C1 segment of cervical spinal cord (tissue), 14 donors: ENCODE data around the gene OLFM1.
A peak's percentile ranks its signal among the peaks of the same experiment; 100 is the strongest.

Experiments used
- DNase-seq, 14 donors: peaks; one replicate each; lab custom pipeline; 2025; lab: John Stamatoyannopoulos, UW

The OLFM1 gene

GRCh38 chr9:135087489-135087792 lies at the start of gene OLFM1:
Gene OLFM1, plus strand, starts transcription at chr9:135087668. Its CDS starts 322 bp downstream, at chr9:135087990.
- DNase-seq, result peak in 12 of 14 donors; percentile 18 to 86 (median 36)

DNA sequence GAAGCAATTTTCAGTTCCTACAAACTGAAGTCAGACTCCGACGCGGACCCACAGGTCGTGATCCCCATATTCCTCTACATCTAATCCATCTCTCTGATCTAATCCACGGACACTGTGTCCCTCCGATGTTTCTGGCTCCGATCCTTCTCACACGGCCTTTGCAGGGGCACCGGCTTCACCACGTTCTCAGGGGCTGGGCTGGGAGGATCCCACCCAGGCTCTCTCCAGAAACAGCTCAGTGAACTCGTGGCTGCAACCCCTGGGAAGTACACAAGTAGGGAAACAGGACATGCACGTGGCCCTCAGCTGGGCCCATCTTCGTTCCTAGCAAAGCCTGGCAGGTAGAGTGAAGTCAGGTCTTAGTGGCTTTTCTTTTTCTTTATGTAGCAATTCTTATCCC lies 49.1 kb upstream of the OLFM1 start:
- DNase-seq, result no peak

GRCh38 chr9:135038826-135039225 lies 48.6 kb upstream of the OLFM1 start:
- no peak for DNase-seq

DNA sequence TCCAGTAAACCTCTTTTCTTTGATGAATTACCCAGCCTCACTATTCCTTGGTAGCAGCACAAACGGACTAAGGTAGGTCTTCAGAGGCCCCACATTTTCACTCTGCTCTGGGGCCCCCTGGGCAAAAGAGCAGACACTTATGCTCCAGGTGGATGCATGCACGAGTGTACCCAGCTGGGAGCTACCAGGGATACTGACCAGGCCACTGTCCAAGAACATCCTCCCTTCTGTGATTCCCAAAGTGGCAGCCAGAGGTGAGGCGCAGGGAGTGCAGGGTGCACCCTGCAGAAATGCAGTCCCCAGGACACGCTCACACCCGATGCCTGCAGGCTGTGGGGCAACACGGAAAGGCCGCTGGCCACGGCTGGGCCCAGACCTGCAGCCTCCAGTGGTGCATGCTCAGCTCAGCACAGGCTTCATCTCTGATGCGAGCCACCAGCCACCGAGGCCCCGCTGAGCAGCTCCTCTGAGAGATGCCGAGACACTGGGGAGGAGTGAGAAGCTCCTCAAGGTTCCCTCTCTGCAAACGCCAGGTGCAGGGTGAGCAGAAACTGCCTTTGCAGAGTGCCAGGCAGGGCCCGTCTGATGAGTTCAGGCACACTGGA lies 48.1 kb upstream of the OLFM1 start:
- DNase-seq, result no peak

- DNase-seq, result no peak
These were observed 47.4 kb upstream of the OLFM1 start for GRCh38 chr9:135039916-135040645.

- DNase-seq, result no peak
These were observed 46.6 kb upstream of the OLFM1 start for GRCh38 chr9:135040892-135041291.

GRCh38 chr9:135043345-135043744 lies 44.1 kb upstream of the OLFM1 start:
- DNase-seq, result no peak

GRCh38 chr9:135045264-135045927 lies 42.1 kb upstream of the OLFM1 start:
- no peak for DNase-seq

DNA sequence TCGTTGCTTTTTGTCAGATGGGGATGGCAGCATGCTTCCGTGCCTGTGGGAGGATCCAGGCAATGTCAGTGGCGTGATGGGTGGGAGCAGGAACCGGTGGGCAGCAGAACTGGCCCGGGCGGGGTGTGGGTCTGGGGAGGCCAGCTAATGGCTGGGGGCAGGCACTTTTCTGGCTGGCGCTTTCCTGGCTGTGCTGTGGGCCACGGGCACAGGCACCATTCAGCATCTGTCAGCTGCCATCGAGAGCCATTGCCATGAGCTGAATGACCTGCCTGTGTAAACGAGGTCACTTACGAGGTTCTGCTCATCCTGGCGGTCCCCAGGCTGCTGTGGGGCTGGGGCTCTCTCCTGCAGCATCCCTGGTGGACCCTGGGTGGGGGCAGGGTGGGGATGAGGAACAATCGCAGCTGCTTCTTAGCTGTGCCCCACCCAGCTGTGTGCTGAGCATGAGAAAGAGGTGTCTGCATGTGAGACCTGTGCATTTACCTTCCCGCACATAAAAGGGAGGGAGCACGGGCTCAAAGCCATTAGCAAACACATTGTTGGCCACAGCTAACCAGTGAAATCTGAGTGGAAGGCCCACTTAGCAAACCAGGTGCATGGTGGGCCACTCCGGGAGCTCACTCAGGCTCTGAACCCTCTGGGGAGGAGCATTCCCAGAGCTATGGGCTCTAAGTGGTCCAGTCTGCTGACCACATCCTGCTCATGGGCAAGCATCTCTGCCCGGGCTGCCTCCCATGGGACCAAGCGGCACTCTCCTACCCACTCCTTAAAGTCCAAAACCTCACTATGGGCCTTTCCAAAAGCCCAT lies 41.3 kb upstream of the OLFM1 start:
- DNase-seq, result no peak

- DNase-seq, result no peak
These were observed 40.6 kb upstream of the OLFM1 start for GRCh38 chr9:135046739-135047350.

GRCh38 chr9:135047521-135047920 lies 39.9 kb upstream of the OLFM1 start:
- DNase-seq, result no peak

- no peak for DNase-seq
These were observed 39.3 kb upstream of the OLFM1 start for GRCh38 chr9:135048046-135048757.

DNA sequence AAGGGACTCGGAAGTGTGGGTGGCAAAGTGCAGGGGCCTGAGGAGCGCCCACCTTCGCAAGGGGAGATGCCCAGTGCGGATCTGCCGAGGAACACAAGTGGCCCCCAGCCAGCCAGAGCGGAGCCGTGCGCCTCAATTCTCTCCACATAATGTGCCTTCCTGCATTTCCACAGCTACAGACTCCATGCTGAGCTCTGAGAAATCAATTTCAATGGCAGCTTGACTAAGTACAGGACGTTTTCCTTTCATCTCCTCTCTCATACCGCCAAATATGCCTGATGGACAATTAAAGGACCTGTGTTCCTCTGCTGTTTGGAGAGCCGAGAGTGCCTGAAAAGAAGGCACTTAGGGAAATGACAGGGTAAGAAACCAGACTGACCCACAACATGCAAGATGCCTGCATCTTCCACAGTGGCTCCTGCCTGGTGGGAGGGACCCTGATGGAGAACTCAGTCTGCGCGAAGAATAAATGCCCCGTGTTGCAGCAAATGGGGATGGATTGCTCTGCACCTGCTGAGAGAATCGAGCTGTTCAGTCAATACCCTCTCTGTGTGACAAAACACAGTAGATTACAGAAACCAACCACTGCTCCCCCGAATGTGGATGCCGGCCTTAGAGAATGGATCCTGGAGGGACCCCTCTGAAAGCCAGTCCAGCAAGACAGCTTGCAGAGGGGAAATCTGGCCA lies 38.6 kb upstream of the OLFM1 start:
- DNase-seq, result no peak

DNA sequence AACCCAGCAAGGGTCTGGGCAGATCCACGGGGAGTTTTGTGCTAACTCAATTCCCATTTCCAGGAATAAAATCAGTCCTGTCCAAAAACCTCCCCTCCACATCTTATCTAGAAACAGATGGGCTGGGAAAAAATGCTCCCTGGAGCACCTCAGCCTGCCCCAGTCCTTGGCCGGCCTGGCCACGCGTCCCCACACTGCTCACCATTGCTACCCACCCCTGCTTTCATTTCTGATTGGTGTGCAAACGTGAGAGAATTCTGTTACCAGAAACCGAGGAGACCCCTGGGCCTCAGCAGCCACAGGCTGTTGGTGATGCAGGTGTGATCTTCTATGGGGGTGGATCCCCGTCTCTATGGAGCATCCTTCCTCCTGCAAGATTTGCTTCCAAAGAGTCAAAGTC lies 38.0 kb upstream of the OLFM1 start:
- DNase-seq, result no peak

DNA sequence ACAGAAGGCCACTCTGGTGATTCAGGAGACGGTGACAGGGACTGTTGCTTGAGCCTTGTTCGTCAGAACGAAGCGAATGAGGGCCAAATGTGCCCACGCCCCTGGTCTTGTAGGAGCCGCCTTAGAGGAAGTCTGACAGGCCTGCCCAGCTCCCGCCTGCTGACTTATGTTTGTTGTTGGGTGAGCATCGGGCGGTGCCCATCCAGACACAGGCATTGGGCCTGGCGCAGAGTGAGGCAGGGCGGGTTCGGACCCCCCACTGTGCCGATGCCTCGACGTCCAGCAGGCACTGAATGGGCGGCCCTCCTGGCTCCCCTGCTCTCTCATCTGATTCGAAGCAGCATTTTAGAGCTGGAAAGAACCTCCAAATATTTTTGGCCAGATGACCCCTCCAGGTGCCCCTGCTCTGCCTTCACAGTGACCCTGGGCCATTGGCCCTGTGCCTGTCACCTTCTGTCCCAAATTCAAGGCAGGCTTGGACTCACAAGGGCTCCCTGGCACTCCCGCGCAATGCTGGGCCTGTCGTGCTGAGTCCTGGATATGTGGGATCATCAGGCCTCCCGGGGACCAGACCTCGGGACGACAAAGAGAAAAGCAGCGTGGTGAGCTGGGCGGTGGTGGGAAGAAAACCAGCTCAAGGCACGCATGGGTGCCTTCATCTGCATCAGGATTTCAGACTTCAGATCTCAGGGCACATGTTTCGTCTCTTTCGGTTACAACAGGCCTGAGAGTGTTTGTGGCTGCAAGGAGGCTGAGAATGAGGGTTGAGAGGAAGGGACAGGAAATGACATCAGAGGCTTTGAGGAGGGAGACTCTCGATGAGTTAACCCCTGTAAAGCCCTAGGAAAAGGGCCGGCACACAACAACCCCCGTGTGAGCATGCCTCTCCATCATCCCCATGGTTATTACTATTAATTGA lies 37.1 kb upstream of the OLFM1 start:
- no peak for DNase-seq

GRCh38 chr9:135051316-135052038 lies 36.0 kb upstream of the OLFM1 start:
- DNase-seq, result no peak

DNA sequence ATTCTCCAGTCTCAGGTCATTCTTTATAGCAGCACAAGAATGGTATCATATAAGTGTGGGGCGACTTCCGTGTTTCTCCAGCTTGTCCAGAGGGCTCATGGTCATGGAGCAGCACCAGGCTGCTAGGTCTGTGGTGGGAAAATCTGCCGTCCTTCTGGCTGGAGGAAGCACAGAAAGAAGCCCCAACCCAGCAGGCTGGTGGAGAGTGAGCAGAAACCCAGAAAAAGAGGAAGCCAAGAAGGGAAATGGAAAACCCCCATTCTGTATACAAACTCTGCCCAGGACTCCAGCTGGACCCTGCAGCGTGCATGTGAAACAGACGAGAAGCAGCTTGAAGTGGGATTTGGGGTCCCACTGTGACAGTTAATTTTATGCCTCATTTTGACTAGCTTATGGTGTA lies 34.3 kb upstream of the OLFM1 start:
- DNase-seq, result no peak

GRCh38 chr9:135055181-135055580 lies 32.3 kb upstream of the OLFM1 start:
- DNase-seq, result no peak

GRCh38 chr9:135056541-135056940 lies 30.9 kb upstream of the OLFM1 start:
- no peak for DNase-seq
